DOHH2 (cell line): Measurements from ENCODE around the gene ZZZ3.
"Not testable (repeated sequence)": the region's sequence is repeated elsewhere in the genome, so short reads cannot be mapped to it uniquely, and the experiment has no call there.

Source experiments
- H3F3A ChIP-seq: fragments of 200-600 bp; sonication (generic), shearing (Covaris generic); 2 replicates; pipeline ENCODE4 v1.6.0; 2016; ENCODE audit warnings: antibody characterized with exemption, mild to moderate bottlenecking; ENCODE audit not compliant: control insufficient read depth, insufficient read depth
- H3K27ac ChIP-seq: fragments of 200-600 bp; sonication (generic); 2 replicates; pipeline ENCODE4 v1.5.1; 2014; ENCODE audit warnings: low read depth, mild to moderate bottlenecking, low read length, moderate library complexity
- H3K27me3 ChIP-seq: fragments of 200-600 bp; sonication (generic); 2 replicates; pipeline ENCODE4 v1.6.1; 2014; ENCODE audit warnings: mild to moderate bottlenecking, low read length, mixed read lengths; ENCODE audit not compliant: control insufficient read depth
- H3K36me3 ChIP-seq: fragments of 200-600 bp; sonication (generic); 2 replicates; pipeline ENCODE4 v1.6.1; 2014; ENCODE audit warnings: mild to moderate bottlenecking, low read length, moderate library complexity, mixed read lengths; ENCODE audit not compliant: control insufficient read depth
- H3K4me1 ChIP-seq: fragments of 200-600 bp; sonication (generic); 2 replicates; pipeline ENCODE4 v1.6.1; 2014; ENCODE audit warnings: mild to moderate bottlenecking, low read length, mixed read lengths; ENCODE audit not compliant: control insufficient read depth
- H3K4me2 ChIP-seq: fragments of 200-600 bp; sonication (generic); 2 replicates; pipeline ENCODE4 v1.6.0; 2014; ENCODE audit warnings: mild to moderate bottlenecking, low read length, moderate library complexity
- H3K4me3 ChIP-seq: fragments of 200-600 bp; sonication (generic); 2 replicates; pipeline ENCODE4 v1.5.1; 2014; ENCODE audit warnings: mild to moderate bottlenecking, low read length, mixed read lengths
- H3K79me2 ChIP-seq: fragments of 200-600 bp; sonication (generic); 2 replicates; pipeline ENCODE4 v1.6.1; 2014; ENCODE audit warnings: mild to moderate bottlenecking, low read length, mixed read lengths; ENCODE audit not compliant: control insufficient read depth
- H3K9me2 ChIP-seq: fragments of 200-600 bp; sonication (generic); replicated peaks from 2 replicates; pipeline ENCODE4 v1.6.1; 2014; ENCODE audit warnings: mild to moderate bottlenecking, low read length, mixed read lengths; ENCODE audit not compliant: control insufficient read depth
- H3K9me3 ChIP-seq: fragments of 200-600 bp; sonication (generic); 2 replicates; pipeline ENCODE4 v1.6.1; 2014; ENCODE audit warnings: antibody characterized with exemption, low read length, mixed read lengths; ENCODE audit not compliant: control insufficient read depth, insufficient read depth
- H4K20me1 ChIP-seq: fragments of 200-600 bp; sonication (generic); 2 replicates; pipeline ENCODE4 v1.6.0; 2014; ENCODE audit warnings: low read depth, mild to moderate bottlenecking, antibody characterized with exemption, low read length, moderate library complexity; ENCODE audit not compliant: control insufficient read depth, insufficient read depth
- EZH2phosphoT487 ChIP-seq: fragments of 200-600 bp; sonication (generic); IDR thresholded peaks from 2 replicates; pipeline ENCODE4 v1.6.1; 2017; ENCODE audit warnings: borderline replicate concordance, mild to moderate bottlenecking, antibody characterized with exemption, low read length, moderate library complexity, mixed read lengths
- TF ChIP-seq, protein P1 (sequence below): fragments of 200-600 bp; sonication (generic); IDR thresholded peaks from one replicate; pipeline ENCODE4 v1.5.1; 2014; ENCODE audit warnings: antibody characterized with exemption, mild to moderate bottlenecking, low read depth, low read length; ENCODE audit not compliant: poor library complexity, severe bottlenecking

ZZZ3 gene

DNA sequence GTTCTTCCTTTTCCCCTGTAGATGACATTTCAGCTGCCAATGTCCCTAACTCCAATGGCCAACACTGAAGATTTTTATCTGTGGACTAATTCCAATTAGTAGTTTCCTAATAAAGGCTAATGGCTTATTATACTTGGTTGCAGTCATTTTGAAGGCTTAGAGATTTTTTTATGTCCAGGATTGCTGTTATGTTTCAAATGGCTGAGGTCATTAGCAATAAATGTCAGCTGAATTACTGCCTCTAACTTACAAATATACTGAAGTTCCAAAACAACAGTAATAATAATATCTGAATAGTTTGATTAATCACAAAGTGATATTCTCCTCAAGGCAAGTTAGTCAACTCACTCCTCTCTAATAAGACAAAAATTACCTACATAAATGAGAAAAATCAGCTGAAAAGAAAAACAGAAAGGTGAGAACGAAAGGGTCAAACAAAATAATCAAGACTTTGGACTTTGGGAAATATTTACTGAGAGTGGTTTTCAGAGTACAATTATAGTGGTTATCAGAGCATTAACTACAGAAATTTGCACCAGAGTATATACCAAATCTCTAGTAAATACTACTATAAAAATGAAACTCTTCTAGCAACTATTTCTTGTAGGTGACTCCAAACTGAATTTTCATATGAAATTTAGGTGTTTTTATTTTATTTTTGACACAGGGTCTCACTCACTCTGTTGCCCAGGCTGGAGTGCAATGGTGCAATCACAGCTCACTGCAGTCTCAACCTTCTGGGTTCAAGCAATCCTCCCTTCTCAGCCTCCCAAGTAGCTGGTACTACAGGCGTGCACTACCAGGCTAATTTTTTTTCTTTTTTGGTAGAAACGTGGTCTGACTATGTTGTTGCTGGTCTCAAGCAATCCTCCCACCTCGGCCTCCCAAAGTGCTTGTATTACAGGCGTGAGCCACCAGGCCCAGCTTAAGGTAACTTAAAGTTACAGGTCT lies 3.5 kb downstream of the ZZZ3 start:
- H3K4me1 ChIP-seq, result peaks cover 26% of the 10 kb centered on the region
- H3K27ac ChIP-seq, result no peak overlapping the region
- no peaks in the 10 kb centered on the region for H3K9me3 ChIP-seq
- TF ChIP-seq EZH2phosphoT487, result no peak
- TF ChIP-seq, protein P1, sequence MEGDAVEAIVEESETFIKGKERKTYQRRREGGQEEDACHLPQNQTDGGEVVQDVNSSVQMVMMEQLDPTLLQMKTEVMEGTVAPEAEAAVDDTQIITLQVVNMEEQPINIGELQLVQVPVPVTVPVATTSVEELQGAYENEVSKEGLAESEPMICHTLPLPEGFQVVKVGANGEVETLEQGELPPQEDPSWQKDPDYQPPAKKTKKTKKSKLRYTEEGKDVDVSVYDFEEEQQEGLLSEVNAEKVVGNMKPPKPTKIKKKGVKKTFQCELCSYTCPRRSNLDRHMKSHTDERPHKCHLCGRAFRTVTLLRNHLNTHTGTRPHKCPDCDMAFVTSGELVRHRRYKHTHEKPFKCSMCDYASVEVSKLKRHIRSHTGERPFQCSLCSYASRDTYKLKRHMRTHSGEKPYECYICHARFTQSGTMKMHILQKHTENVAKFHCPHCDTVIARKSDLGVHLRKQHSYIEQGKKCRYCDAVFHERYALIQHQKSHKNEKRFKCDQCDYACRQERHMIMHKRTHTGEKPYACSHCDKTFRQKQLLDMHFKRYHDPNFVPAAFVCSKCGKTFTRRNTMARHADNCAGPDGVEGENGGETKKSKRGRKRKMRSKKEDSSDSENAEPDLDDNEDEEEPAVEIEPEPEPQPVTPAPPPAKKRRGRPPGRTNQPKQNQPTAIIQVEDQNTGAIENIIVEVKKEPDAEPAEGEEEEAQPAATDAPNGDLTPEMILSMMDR, result no peak
- peaks cover 18% of the 10 kb centered on the region for H4K20me1 ChIP-seq
- no peaks in the 10 kb centered on the region for H3F3A ChIP-seq
- no peaks in the 10 kb centered on the region for H3K27me3 ChIP-seq
- H3K4me3 ChIP-seq, result no peak overlapping the region
- H3K36me3 ChIP-seq, result peaks cover 46% of the 10 kb centered on the region
- H3K4me2 ChIP-seq, result peak overlapping the region; percentile 16; the same call in 1 of the 2 replicates
- H3K79me2 ChIP-seq, result peaks cover 90% of the 10 kb centered on the region
- no peaks in the 10 kb centered on the region for H3K9me2 ChIP-seq

DNA sequence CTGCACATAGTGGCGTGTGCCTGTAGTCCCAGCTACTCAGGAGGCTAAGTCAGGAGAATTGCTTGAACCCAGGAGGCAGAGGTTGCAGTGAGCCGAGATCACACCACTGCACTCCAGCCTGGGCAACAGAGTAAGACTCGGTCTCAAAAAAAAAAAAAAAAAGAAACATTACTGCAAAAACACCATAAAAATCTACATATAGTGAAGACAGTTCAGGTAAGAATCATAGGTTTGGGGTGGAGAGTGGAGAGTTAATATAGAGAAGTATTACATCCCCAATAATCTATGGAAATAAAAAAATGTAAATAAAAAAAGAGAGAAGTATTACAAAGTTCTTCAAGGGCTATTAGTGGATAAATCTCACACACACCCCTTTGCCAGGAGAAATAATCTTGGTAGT lies 7.7 kb downstream of the ZZZ3 start:
- peaks cover 22% of the 10 kb centered on the region for H3K4me1 ChIP-seq
- H3K4me3 ChIP-seq, H3K27me3 ChIP-seq, H3K9me2 ChIP-seq, H3K27ac ChIP-seq, H3K9me3 ChIP-seq, H3F3A ChIP-seq, H3K4me2 ChIP-seq: not testable (repeated sequence)
- peaks cover 21% of the 10 kb centered on the region for H4K20me1 ChIP-seq
- H3K79me2 ChIP-seq, result peaks cover 100% of the 10 kb centered on the region
- H3K36me3 ChIP-seq, result peaks cover 34% of the 10 kb centered on the region

GRCh38 chr1:77673716-77674355 lies 8.6 kb downstream of the ZZZ3 start:
- H3K79me2 ChIP-seq, result peaks cover 100% of the 10 kb centered on the region
- peaks cover 21% of the 10 kb centered on the region for H4K20me1 ChIP-seq

More at GRCh38 chr1:77673716-77674355, 8.6 kb downstream of the ZZZ3 start:
- Histone ChIP-seq H3K4me1 (peaks cover 19% of the 10 kb centered on the region), H3K27me3 (no peaks in the 10 kb centered on the region), H3K27ac (no peak overlapping the region), H3K4me3 (no peak overlapping the region), H3K36me3 (peaks cover 26% of the 10 kb centered on the region), H3K9me2 (no peaks in the 10 kb centered on the region), H3K4me2 (no peak overlapping the region), H3K9me3 (no peaks in the 10 kb centered on the region), H3F3A (no peaks in the 10 kb centered on the region)
- TF ChIP-seq, protein P1, result no peak
- no peak for TF ChIP-seq EZH2phosphoT487
